Glomerular endothelial cell (primary cell): ENCODE results near the gene SMYD4. TPM values are rescaled to one million over a fixed set of nuclear protein-coding genes. Genes with fewer than 3 reads are reported as not detected.
"Not testable (repeated sequence)": the region's sequence is repeated elsewhere in the genome, so short reads cannot be mapped to it uniquely, and the experiment has no call there.

Experiments
- DNase-seq: peaks from one replicate; pipeline ENCODE4 v3.0.0-alpha.2; 2011; ENCODE audit warnings: low read depth, low spot score; ENCODE audit errors: extremely low read depth
- total RNA-seq: library from RNA; depleted of rRNA; stranded (reverse); fragments of >200 nt; gene quantifications from 2 replicates; pipeline ENCODE4 v1.2.3, GENCODE V29; 2015

SMYD4 gene
- 6.6 and 9.2 TPM in 2 replicates for total RNA-seq

DNA sequence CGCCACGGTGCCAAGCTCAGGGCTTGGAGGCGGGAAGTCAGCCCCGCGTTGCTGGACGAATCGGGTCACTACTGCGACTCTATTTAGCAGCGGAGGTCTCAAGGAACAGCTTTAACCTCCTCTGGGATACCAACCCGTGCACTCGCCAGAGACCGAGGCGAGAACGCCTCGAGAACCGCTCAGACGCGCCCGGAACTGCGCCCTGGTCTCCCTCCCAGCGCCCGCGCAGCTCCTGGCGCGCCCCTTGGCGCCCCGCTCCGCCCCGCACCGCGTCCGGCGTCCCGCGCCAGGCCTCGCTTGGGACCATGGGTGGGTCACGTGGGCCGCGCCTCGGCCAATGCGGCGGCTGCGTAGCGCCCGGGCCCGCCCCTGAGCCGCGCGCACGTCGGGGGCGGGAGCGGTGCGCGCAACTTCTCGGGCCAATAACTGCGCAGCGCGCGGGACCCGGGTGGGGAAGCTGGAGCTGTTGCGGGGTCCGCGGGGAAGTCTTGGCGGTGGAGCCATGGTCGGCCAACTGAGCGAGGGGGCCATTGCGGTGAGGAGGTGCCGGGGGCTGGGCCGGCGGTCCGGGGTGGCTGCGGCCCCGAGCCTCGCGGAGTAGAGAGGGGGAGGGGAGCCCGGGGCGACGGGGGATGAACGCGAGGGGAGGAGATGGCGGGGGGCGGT is at the start of gene SMYD4, which contains the start of gene RPA1:
Gene SMYD4 (minus strand): TSS at position 311 of the 666 bp plus-strand sequence. CDS start 1,908 bp downstream, outside the sequence.
Gene RPA1 (plus strand): TSS at position 414 of the 666 bp plus-strand sequence. CDS start 89 bp downstream, at position 503.
- no peak for DNase-seq

GRCh38 chr17:1878419-1879121 is 48.9 kb upstream of the SMYD4 start:
- DNase-seq = no peak

GRCh38 chr17:1875597-1875996 is 45.9 kb upstream of the SMYD4 start:
- DNase-seq = no peak

- DNase-seq = no peak
These were observed 43.7 kb upstream of the SMYD4 start for GRCh38 chr17:1873418-1873817.

- DNase-seq = no peak
These were observed 43.3 kb upstream of the SMYD4 start for GRCh38 chr17:1872976-1873375.

- DNase-seq = no peak
These were observed 42.6 kb upstream of the SMYD4 start for GRCh38 chr17:1872254-1872653.

DNA sequence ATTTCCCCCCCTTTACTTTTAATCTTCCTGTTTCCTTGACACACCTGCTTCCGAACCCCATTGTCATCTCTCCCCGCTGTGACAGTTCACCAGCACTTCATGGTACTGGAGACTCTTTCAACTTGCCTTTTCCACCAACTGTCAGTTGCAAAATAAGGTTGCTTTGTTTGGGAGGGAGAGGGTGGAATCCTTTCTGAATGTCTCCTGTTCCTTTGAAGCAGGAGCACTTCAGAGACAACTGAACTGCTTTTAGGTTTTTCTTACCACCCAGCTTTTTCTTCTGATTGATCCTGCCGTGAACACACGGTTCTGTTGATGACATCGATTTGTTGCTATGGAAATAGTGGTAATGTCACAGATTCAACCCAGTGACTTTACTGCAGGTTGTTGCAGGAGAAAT is 42.1 kb upstream of the SMYD4 start:
- no peak for DNase-seq

- DNase-seq = no peak
These were observed 40.9 kb upstream of the SMYD4 start for GRCh38 chr17:1870592-1870991.

DNA sequence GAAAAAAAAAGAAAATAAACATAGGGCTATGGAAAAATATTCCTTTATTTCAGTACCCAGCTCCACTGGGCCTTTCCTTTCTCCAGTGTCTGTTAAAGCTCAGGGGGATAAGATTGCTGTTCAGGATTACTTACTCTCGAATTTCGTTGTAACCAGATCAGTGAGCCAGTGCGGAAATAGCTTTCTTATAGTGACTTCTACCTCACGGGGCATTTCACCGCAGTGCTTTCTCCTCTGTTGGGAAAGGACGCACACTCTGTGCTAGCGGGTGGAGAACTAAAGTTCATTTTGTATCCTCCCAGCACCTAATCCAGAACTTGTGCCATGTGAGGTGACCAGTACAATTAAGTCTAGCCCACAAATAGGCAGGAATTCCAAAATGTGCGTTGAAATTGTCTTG is 38.4 kb upstream of the SMYD4 start:
- no peak for DNase-seq

DNA sequence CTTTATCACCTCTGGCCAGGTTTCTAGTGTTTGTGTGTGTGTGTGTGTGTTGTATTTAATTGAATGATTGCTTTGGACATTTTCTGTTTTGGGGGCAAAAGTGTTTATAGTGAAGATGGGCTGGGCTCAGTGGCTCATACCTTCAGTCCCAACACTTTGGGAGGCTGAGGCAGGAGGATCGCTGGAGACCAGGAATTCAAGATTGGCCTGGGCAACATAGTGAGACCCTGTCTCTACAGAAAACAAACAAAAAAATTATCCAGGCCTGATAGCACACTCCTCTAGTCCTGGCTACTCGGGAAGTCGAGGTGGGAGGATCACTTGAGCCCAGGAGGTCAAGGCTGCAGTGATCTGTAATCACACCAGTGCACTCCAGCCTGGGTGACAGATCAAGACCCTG is 37.6 kb upstream of the SMYD4 start:
- no peak for DNase-seq

- DNase-seq = peak; percentile 14
These were observed 35.7 kb upstream of the SMYD4 start for GRCh38 chr17:1865252-1866037.

DNA sequence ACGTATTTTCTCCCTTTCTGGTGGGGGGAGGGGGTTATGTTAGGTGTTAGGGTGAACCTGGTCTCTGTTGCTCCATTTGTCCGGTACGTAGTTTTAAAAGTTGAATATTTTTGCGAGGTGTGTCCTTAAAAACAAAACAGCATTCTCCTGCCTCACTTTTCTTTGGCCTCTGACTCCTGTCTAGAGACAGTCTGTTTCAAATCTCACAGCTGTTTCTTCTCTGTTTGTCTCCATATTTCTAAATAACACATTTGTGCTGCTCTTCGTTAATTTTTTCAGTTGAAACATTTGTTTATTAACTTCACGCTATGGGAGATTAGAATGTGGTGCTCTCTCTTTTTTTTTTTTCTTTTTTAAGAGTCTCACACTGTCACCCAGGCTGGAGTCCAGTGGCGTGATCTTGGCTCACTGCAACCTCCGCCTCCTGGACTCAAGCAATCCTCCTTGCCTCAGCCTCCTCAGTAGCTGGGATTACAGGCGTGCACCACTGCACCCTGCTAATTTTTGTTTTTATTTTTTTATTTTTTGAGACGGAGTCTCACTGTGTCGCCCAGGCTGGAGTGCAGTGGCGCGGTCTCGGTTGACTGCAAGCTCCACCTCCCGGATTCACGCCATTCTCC is 31.8 kb upstream of the SMYD4 start:
- no peak for DNase-seq

DNA sequence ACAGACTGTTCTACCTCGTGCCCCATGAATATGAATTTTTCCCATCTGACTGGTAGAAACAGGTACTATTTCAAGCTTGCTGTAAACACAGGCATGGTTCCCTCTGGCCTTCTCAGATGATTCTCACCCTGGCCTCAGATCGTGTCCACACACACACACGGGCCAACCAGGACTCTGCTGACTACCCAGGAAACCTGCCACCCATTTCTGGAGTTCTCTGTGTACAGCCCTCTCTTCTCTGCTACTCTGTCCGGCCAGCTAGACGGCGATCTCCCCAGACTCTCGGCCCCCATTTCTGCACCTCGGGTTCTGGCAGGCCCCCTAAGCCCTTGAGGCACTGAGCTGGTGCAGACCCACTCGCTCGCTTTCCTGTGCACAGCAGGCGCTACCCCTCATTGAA is 31.3 kb upstream of the SMYD4 start:
- DNase-seq = no peak

GRCh38 chr17:1856462-1856861 is 26.8 kb upstream of the SMYD4 start:
- DNase-seq = not testable (repeated sequence)

DNA sequence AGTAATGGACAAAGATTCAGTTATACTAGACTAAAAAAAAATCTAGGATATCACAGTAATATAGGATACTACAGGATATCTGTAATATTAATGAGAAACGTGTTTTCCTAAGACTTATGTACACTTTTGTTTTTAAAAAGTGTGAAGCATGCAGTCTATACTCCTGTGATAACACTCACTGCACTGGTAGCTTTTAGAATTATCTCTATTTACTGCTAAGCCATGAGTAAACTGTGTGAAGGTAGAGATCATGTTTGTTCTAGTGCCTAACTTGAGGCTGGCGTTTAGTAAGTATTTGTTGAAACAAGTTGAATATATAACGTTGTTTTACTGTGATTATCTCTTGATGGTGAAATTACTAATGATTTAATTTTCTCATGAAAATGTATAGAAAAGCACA is 24.0 kb upstream of the SMYD4 start:
- no peak for DNase-seq

DNA sequence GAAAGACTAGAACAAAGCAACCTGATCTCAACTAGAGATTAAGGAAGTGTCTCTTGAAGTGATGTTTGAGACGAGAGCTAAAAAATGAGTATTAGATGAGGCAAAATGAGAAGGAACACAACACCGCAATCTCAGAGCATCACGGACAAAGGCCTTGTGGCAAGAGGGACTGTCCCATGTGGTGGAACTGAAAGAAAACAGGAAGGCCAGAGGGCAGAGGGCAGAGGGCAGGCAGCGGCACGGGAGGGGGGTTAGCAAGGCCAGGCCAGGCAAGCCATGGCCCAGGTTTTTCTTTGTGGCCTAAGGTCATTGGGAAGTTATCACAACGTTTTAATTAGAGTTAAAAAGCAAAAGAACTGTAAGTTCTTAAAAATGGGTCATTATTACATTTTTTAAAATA is 22.6 kb upstream of the SMYD4 start:
- no peak for DNase-seq

DNA sequence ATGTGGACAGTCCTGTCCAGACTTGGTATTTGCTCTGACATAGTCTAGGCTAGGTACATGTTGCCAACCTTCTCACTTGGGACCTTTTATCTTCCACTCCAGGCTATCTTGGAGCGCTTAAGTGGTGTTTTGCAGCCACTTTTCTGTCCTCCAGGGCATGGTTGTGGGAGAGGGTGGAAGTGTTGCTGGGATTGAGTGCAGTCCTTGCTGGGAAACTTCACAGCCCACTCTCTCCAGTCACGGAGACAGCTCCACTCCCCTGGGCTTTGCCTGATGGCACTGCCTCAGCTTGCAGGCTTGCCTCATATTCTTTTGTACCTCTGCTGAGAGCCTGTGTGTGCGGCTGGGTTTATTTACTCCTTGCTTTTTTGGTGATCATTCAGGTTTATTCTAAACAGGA is 17.5 kb upstream of the SMYD4 start:
- DNase-seq = no peak

- DNase-seq = no peak
These were observed 14.2 kb upstream of the SMYD4 start for GRCh38 chr17:1843947-1844346.

DNA sequence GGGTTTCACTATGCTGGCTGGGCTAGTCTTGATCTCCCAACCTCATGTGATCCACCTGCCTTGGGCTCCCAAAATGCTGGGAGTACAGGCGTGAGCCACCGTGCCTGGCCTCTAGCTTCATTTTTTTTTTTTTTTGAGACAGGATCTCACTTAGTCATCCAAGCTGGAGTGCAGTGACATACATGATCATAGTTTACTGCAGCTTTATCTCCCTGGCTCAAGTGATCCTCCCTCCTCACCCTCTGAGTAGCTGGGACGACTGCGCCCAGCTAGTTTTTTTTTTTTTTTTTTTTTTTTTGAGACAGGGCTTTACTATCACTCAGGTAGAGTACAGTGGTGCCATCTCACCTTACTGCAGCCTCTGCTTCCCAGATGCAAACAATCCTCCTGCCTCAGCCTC is 9.8 kb upstream of the SMYD4 start:
- DNase-seq = no peak

- DNase-seq = no peak
These were observed 4.9 kb upstream of the SMYD4 start for GRCh38 chr17:1834380-1835149.
